Vagina (tissue), 2 donors: ENCODE results near the gene DUSP2.

Experiments used
- POLR2A ChIP-seq, 2 donors: fragments of 450-650 bp; IDR thresholded peaks; one replicate each; pipeline ENCODE4 v1.6.1; 2017; ENCODE audit warnings: antibody characterized with exemption in 2 of 2, mild to moderate bottlenecking in 2 of 2, moderate library complexity in 2 of 2
- POLR2AphosphoS5 ChIP-seq, 2 donors: sonication (generic); formaldehyde crosslinking; IDR thresholded peaks; one replicate each; pipeline ENCODE4 v1.9.0; 2017; ENCODE audit warnings: antibody characterized with exemption in 2 of 2, mild to moderate bottlenecking in 2 of 2, low read depth in 1 of 2; ENCODE audit not compliant: insufficient read depth in 1 of 2

DNA sequence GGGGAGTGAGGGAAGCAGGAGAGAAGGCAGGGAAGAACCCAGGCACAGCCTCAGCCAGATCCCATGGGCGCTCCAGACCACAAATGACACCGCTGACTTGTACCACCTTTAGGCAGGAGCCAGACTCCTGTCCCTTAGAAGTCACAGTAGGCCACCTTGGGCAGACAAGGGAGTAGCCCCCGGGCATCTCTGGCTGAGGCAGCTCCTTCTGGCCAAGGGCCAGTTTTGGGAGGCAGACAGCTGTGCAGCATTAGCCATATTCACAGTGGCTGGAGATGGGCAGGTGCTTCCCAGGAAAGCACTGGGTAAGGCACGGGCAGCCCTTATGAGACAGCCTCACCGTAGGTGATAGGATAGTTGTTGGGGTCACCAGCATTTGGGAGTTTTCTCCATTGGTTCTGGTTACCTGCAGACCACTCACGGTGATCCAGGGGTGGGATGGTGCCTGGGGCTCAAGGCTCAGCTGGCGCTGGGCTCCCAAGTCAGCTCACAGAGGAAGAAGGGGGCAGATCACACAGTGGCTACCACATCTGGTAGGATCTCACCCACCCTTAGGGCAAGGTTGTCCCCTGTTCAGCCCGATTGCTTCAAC lies 9.0 kb downstream of the DUSP2 start:
- no peak for TF ChIP-seq POLR2A (IDR thresholded peaks at IDR 0.05)
- TF ChIP-seq POLR2AphosphoS5 (IDR thresholded peaks at IDR 0.05; ENCODE audit: insufficient read depth in 1 of 2, low read depth in 1 of 2): no peak
